Measurements from ENCODE around the gene TEAD1. TPM values are rescaled to one million over a fixed set of nuclear protein-coding genes. Genes with fewer than 3 reads are reported as not detected.

Gene TEAD1
- total RNA-seq, 4 donors from 2014 or later: 38.8 to 110 (median 75.3) TPM

DNA sequence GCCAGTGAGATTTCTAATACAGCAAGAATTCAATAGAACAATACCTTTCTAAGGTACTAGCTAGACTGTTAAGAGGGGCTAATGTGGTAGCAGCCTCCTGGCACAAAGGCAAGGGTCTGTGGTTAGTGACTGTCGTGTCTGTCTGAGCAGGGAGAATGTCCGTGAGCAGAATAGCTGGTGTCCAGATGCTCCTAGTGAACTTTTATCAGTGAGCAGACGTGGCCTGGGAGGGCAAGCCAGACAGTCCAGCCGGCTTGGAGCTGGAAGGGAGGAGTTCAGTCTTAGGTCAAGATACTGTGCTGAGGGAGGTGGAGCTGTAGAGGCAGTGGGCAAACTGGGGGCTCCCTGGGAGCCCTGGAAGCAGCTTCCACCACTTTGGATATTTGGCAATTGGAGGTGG, 138.6 kb downstream of the TEAD1 start:
- peaks cover 6 to 19% of the 10 kb centered on the region in 2 donors for H3K4me1 ChIP-seq
- no peaks in the 10 kb centered on the region for H3K27me3 ChIP-seq
- H3K27ac ChIP-seq: peak overlapping the region; percentile 83 to 85
- H3K36me3 ChIP-seq: no peaks in the 10 kb centered on the region
- intact Hi-C loops (cut with DNase I; ENCODE audit: low total_unique reads): loop anchor here (5.0 kb wide), 1 partner anchor 136 kb away; no protein-coding TSS in a partner anchor
- TF ChIP-seq POLR2A (IDR thresholded peaks at IDR 0.05): no peak
- no peak overlapping the region for H3K4me3 ChIP-seq
- no peaks in the 10 kb centered on the region for H3K9me3 ChIP-seq
- no peak for DNase-seq

DNA sequence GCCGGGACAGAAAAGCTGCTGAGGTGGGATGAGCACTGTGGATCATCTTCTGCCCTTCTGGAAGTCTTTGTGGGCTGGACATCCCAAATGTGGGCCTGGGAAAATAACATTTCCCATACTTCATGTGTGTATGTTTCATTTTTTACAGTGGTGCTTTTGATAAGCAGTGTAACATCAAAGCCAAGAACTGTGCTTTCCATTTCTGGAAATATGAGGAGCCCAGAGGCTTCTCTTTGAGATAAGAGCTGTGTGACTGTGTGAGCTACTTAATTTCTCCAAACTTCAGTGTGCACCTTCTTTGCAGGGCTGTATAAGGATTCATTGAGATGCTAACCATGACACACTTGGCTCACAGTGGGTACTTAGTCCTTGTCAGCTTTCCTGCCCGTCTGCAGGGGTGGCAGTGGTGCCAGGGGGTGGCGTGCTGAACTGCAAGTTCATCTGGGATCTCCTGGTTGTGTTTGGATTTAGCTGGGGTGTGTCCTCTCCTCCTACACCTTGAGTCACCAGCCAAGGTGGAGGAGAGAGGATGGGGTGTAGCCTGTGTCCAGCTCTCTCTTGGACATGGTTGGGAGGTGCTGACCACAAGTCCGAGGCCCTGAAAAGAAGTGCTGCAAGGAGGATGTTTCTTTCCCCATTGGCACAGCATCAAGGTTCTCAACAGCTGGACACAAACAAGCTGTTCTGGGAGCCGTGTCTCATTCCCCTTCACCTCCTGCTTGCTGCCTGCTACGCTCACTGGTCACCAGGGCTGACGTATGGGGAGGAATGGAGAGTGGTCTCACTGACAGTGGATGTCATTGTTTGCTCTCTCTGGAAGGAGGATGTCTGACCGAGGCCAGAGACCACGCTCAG, 139.4 kb downstream of the TEAD1 start:
- intact Hi-C loops (cut with DNase I; ENCODE audit: low total_unique reads): loop anchor here (5.0 kb wide), 1 partner anchor 136 kb away; no protein-coding TSS in a partner anchor
- Histone ChIP-seq H3K4me3 (no peak overlapping the region), H3K9me3 (no peaks in the 10 kb centered on the region), H3K36me3 (no peaks in the 10 kb centered on the region), H3K27ac (peak overlapping the region; percentile 83 to 85), H3K27me3 (no peaks in the 10 kb centered on the region), H3K4me1 (peaks cover 6 to 19% of the 10 kb centered on the region in 2 donors)
- DNase-seq: peak; percentile 71 to 81
- no peak for TF ChIP-seq POLR2A (IDR thresholded peaks at IDR 0.05)
- TF ChIP-seq, protein P1, sequence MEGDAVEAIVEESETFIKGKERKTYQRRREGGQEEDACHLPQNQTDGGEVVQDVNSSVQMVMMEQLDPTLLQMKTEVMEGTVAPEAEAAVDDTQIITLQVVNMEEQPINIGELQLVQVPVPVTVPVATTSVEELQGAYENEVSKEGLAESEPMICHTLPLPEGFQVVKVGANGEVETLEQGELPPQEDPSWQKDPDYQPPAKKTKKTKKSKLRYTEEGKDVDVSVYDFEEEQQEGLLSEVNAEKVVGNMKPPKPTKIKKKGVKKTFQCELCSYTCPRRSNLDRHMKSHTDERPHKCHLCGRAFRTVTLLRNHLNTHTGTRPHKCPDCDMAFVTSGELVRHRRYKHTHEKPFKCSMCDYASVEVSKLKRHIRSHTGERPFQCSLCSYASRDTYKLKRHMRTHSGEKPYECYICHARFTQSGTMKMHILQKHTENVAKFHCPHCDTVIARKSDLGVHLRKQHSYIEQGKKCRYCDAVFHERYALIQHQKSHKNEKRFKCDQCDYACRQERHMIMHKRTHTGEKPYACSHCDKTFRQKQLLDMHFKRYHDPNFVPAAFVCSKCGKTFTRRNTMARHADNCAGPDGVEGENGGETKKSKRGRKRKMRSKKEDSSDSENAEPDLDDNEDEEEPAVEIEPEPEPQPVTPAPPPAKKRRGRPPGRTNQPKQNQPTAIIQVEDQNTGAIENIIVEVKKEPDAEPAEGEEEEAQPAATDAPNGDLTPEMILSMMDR (IDR thresholded peaks at IDR 0.05): no peak

DNA sequence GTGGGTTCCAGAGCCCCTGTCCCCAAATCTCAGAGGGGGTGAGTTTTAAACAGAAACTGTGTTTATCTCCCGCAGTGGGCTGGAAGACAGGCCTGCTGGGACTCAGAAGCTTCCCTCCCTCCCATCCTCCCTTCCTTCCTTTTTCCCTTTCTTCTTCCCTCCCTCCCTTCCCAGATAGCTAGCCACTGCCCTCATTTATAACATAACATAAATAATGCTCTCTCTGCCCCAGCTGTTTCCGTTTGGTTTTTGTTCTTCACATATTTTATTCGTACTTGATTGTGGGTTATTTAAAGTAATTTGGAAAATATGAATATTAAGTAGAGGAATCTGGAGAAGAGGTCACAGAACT, 140.9 kb downstream of the TEAD1 start:
- no peak for TF ChIP-seq POLR2A (IDR thresholded peaks at IDR 0.05)
- TF ChIP-seq, protein P1 (IDR thresholded peaks at IDR 0.05): peak in 1 of 4 experiments; percentile 0
- Histone ChIP-seq H3K4me3 (peak overlapping the region; percentile 11 to 19), H3K9me3 (no peaks in the 10 kb centered on the region), H3K27me3 (no peaks in the 10 kb centered on the region), H3K27ac (peak overlapping the region; percentile 83 to 85), H3K4me1 (peaks cover 6 to 19% of the 10 kb centered on the region in 2 donors), H3K36me3 (no peaks in the 10 kb centered on the region)
- intact Hi-C loops (cut with DNase I; ENCODE audit: low total_unique reads): no loop called here
- DNase-seq: no peak

DNA sequence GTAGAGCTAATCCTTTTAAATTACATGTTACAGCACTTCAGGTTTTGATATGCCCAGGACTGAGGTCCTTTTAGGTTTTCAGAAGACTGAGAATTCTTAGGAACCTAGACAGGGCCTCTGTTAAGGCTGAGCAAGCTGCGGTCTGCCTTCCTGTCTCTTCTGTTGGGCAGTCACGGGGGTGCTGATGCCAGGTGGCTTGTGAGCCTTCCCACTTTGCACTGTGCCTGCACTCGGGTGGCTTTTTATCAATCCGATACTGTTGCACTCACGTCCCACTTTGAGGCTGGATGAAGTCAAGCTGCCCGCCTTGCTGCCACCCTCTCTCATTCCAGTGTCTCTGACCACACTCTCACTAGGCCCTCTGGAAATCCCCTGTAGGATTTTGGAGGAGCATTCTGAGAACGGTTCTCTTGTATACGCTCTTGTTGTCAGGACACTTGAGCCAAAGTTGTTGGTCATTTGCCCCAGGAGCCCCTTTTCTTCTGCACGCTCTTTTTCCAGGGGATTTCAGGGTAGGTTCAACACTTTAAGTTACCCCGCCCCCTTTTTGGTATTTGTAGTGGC, 141.8 kb downstream of the TEAD1 start:
- intact Hi-C loops (cut with DNase I; ENCODE audit: low total_unique reads): no loop called here
- DNase-seq: no peak
- no peak overlapping the region for H3K4me3 ChIP-seq
- no peaks in the 10 kb centered on the region for H3K9me3 ChIP-seq
- peaks cover 6 to 19% of the 10 kb centered on the region in 2 donors for H3K4me1 ChIP-seq
- H3K36me3 ChIP-seq: no peaks in the 10 kb centered on the region
- no peaks in the 10 kb centered on the region for H3K27me3 ChIP-seq
- H3K27ac ChIP-seq: peak overlapping the region; percentile 83 to 85
- TF ChIP-seq, protein P1 (IDR thresholded peaks at IDR 0.05): no peak
- no peak for TF ChIP-seq POLR2A (IDR thresholded peaks at IDR 0.05)

DNA sequence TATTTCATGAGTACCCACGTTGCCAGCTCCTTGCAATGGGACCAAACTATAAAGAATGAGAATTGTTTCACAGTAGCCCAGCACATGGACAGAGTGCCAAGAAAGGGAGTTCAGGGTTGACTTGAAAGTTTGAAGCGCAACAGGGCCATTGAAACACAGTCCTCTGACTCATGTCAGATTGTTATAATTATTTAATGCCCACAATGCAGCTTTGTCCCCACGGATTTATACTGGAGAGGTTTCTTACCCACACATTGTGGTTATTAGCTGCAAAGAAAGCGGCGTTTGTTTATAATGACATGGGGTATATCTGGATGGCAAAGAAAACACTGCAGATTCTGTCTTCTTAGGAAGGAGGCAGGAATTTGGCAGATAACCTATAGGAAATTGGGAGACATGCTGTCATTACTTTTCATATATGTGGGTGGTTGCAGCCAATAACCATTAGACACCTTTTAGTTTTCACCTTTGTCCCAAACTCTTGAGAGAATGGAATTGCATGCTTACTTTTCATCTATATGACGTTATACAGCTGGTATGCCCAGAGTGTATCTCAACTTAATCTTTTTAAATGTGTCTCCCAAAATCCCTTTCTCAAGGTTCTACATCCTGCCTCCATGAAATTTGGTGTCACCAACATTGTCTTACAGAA, 143.6 kb downstream of the TEAD1 start:
- no peak for TF ChIP-seq POLR2A (IDR thresholded peaks at IDR 0.05)
- TF ChIP-seq, protein P1 (IDR thresholded peaks at IDR 0.05): no peak
- no peaks in the 10 kb centered on the region for H3K27me3 ChIP-seq
- peaks cover 6 to 14% of the 10 kb centered on the region in 2 donors for H3K4me1 ChIP-seq
- intact Hi-C loops (cut with DNase I; ENCODE audit: low total_unique reads): no loop called here
- H3K9me3 ChIP-seq: no peaks in the 10 kb centered on the region
- H3K4me3 ChIP-seq: no peak overlapping the region
- no peak overlapping the region for H3K27ac ChIP-seq
- no peaks in the 10 kb centered on the region for H3K36me3 ChIP-seq
- DNase-seq: no peak
